Fibroblast of lung (primary cell): Measurements from ENCODE around the gene FZD2. TPM values are rescaled to one million over a fixed set of nuclear protein-coding genes. Genes with fewer than 3 reads are reported as not detected.

Experiments used
- DNase-seq, 2 donors: peaks; one replicate each; pipeline versions ENCODE4 v3.0.0 to v3.0.0-alpha.2; 2010; ENCODE audit warnings: low read depth in 2 of 2
- H2AFZ ChIP-seq: 2 replicates; pipeline ENCODE4 v1.5.1; 2012; ENCODE audit warnings: low read length, control low read depth, inconsistent platforms
- H3K27ac ChIP-seq: 2 replicates; pipeline ENCODE4 v1.5.1; 2011; ENCODE audit warnings: low read length, control low read depth; ENCODE audit not compliant: insufficient read depth
- H3K27me3 ChIP-seq: 2 replicates; pipeline ENCODE4 v1.5.1; 2011; ENCODE audit warnings: mild to moderate bottlenecking, low read length; ENCODE audit not compliant: control insufficient read depth, insufficient read depth
- H3K36me3 ChIP-seq: 2 replicates; pipeline ENCODE4 v1.5.1; 2011; ENCODE audit warnings: low read length; ENCODE audit not compliant: control insufficient read depth, insufficient read depth
- H3K4me1 ChIP-seq: 2 replicates; pipeline ENCODE4 v1.5.1; 2011; ENCODE audit warnings: low read length; ENCODE audit not compliant: control insufficient read depth, insufficient read depth; ENCODE audit errors: extremely low read depth
- H3K4me2 ChIP-seq: 2 replicates; pipeline ENCODE4 v1.5.1; 2011; ENCODE audit warnings: low read length, control low read depth; ENCODE audit not compliant: insufficient read depth; ENCODE audit errors: extremely low read depth
- H3K4me3 ChIP-seq, 4 experiments: fragments of 200-600 bp in 1 of 4; sonication (generic) in 1 of 4; replicated peaks in 1 of 4; 2 replicates each; pipeline ENCODE4 v1.5.1; 2011 to 2016; ENCODE audit warnings: low read length in 4 of 4, low read depth in 3 of 4, mild to moderate bottlenecking in 3 of 4, control low read depth in 2 of 4, inconsistent platforms in 1 of 4, mixed read lengths in 1 of 4; ENCODE audit not compliant: insufficient read depth in 1 of 4; ENCODE audit errors: control extremely low read depth in 1 of 4
- H3K79me2 ChIP-seq: 2 replicates; pipeline ENCODE4 v1.5.1; 2012; ENCODE audit warnings: mild to moderate bottlenecking, low read length, inconsistent platforms; ENCODE audit not compliant: control insufficient read depth, insufficient read depth
- H3K9ac ChIP-seq: 2 replicates; pipeline ENCODE4 v1.5.1; 2011; ENCODE audit warnings: mild to moderate bottlenecking, low read length, control low read depth; ENCODE audit not compliant: insufficient read depth
- H3K9me3 ChIP-seq: 2 replicates; pipeline ENCODE4 v1.5.1; 2012; ENCODE audit warnings: low read depth, low read length; ENCODE audit not compliant: control insufficient read depth, insufficient read depth
- H4K20me1 ChIP-seq: 2 replicates; pipeline ENCODE4 v1.5.1; 2011; ENCODE audit warnings: low read length; ENCODE audit not compliant: control insufficient read depth, insufficient read depth; ENCODE audit errors: extremely low read depth
- EZH2 ChIP-seq: IDR thresholded peaks from 2 replicates; pipeline ENCODE4 v1.5.1; 2012; ENCODE audit warnings: low read length, control low read depth, mild to moderate bottlenecking; ENCODE audit errors: missing control alignments
- polyA plus RNA-seq, 2 donors: library from polyadenylated mRNA; depleted of rRNA in 1 of 2; stranded (reverse) in 1 of 2; unstranded in 1 of 2; fragments of >200 nt; gene quantifications; 2 replicates each; pipeline ENCODE4 v1.2.1, GENCODE V29; 2011 to 2012; ENCODE audit warnings: missing spikeins in 1 of 2
- total RNA-seq: library from RNA; depleted of rRNA; stranded (reverse); fragments of >200 nt; gene quantifications from 2 replicates; pipeline ENCODE4 v1.2.1, GENCODE V29; 2014
- TF ChIP-seq, protein P1 (sequence below), 2 donors: IDR thresholded peaks in 1 of 2; conservative IDR thresholded peaks in 1 of 2; 1 replicate in 1 of 2; 2 replicates in 1 of 2; pipeline ENCODE4 v1.5.1; 2011 to 2012; ENCODE audit warnings: low read length in 2 of 2, control low read depth in 1 of 2, inconsistent platforms in 1 of 2, low read depth in 1 of 2, mild to moderate bottlenecking in 1 of 2

Gene FZD2
- total and polyA plus RNA-seq, 2 donors (not counting 1 experiment from before 2014, with no cell fraction given), result 20.3 to 23.2 TPM

DNA sequence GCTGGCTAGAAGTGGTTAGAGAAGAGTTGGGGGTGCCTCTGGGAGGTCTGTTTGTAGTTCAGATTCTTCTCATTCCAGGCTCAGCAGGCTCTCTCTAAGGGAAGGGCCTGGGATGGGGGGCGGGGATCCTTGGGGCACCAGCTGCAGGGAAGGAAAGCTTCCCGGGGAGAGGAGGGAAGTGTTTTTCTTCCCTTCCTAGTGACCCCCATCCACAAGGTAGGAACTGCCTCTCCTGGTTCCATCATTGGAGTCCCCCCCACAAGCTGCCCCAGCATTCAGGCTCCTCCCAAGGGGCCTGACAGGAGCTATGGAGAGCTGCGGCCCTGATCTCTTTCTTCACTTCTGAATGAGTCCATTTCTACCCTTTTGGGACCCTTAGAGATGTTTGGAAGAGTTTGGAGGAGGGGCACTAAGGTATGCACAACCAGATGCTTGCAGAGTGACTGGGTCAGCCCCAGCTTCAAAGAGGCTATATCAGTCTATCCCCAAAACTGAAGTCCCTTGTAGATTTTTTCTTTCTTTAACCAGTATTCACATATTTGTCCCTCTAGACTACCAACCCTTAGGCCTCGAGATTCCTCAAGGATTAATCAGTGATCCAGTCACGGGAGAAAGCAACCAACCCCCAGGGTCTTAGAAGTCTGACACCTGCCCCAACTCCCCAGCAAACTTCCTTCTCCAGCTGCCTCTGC, 13.9 kb upstream of the FZD2 start:
- DNase-seq, result peak; percentile 80 to 96
- H3K27ac ChIP-seq, result peak overlapping the region; percentile 79
- peaks cover 40% of the 10 kb centered on the region for H3K4me1 ChIP-seq
- no peaks in the 10 kb centered on the region for H3K27me3 ChIP-seq
- peak overlapping the region in 1 of 4 experiments; percentile 29 for H3K4me3 ChIP-seq
- no peaks in the 10 kb centered on the region for H4K20me1 ChIP-seq
- no peak overlapping the region for H2AFZ ChIP-seq
- H3K4me2 ChIP-seq, result peak overlapping the region; percentile 51
- no peaks in the 10 kb centered on the region for H3K9me3 ChIP-seq
- TF ChIP-seq, protein P1, sequence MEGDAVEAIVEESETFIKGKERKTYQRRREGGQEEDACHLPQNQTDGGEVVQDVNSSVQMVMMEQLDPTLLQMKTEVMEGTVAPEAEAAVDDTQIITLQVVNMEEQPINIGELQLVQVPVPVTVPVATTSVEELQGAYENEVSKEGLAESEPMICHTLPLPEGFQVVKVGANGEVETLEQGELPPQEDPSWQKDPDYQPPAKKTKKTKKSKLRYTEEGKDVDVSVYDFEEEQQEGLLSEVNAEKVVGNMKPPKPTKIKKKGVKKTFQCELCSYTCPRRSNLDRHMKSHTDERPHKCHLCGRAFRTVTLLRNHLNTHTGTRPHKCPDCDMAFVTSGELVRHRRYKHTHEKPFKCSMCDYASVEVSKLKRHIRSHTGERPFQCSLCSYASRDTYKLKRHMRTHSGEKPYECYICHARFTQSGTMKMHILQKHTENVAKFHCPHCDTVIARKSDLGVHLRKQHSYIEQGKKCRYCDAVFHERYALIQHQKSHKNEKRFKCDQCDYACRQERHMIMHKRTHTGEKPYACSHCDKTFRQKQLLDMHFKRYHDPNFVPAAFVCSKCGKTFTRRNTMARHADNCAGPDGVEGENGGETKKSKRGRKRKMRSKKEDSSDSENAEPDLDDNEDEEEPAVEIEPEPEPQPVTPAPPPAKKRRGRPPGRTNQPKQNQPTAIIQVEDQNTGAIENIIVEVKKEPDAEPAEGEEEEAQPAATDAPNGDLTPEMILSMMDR (conservative IDR thresholded peaks at IDR 0.05 in 1 of 2, IDR thresholded peaks at IDR 0.05 in 1 of 2; ENCODE audit: low read depth in 1 of 2, low read length in 2 of 2), result no peak
- TF ChIP-seq EZH2, result no peak
- no peaks in the 10 kb centered on the region for H3K36me3 ChIP-seq
- H3K9ac ChIP-seq, result no peak overlapping the region
- H3K79me2 ChIP-seq, result no peaks in the 10 kb centered on the region

DNA sequence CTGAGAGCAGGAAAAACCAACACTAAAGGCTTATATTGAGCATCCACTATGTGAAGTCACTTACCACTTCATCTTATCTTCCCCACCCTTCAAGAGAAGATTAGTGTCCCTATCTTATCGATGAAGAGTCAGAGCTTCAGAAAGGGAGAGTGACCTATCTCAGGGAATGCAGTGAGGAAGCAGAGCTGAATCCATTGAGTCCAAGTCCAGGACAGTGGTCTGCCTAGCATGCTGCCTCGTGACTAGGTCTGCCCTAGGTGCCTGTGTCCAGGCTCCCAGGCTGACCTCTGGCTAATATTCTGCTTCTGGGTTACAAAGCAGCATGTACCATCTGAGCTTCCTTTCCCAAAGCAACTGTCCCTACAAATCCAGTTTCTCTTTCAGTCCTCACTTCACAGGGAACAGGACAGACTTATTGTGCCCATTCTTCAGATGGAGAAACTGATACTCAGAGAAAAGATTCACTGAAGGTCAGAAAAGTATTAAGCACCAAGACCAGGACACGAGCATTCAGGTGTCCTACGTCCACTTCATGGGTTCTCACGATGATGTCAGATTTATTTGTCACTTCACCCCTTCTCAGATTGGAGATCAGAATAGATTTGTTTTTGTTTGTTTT, 13.3 kb upstream of the FZD2 start:
- no peaks in the 10 kb centered on the region for H3K79me2 ChIP-seq
- H3K4me2 ChIP-seq, result no peak overlapping the region
- H3K4me1 ChIP-seq, result peaks cover 40% of the 10 kb centered on the region
- H3K27me3 ChIP-seq, result no peaks in the 10 kb centered on the region
- no peak overlapping the region for H3K4me3 ChIP-seq
- H3K36me3 ChIP-seq, result no peaks in the 10 kb centered on the region
- H3K9ac ChIP-seq, result no peak overlapping the region
- H4K20me1 ChIP-seq, result no peaks in the 10 kb centered on the region
- H3K27ac ChIP-seq, result peak overlapping the region; percentile 79
- no peaks in the 10 kb centered on the region for H3K9me3 ChIP-seq
- no peak overlapping the region for H2AFZ ChIP-seq
- peak in 1 of 2 donors; percentile 27 for DNase-seq
- no peak for TF ChIP-seq EZH2
- TF ChIP-seq, protein P1 (conservative IDR thresholded peaks at IDR 0.05 in 1 of 2, IDR thresholded peaks at IDR 0.05 in 1 of 2; ENCODE audit: low read depth in 1 of 2, low read length in 2 of 2), result no peak

DNA sequence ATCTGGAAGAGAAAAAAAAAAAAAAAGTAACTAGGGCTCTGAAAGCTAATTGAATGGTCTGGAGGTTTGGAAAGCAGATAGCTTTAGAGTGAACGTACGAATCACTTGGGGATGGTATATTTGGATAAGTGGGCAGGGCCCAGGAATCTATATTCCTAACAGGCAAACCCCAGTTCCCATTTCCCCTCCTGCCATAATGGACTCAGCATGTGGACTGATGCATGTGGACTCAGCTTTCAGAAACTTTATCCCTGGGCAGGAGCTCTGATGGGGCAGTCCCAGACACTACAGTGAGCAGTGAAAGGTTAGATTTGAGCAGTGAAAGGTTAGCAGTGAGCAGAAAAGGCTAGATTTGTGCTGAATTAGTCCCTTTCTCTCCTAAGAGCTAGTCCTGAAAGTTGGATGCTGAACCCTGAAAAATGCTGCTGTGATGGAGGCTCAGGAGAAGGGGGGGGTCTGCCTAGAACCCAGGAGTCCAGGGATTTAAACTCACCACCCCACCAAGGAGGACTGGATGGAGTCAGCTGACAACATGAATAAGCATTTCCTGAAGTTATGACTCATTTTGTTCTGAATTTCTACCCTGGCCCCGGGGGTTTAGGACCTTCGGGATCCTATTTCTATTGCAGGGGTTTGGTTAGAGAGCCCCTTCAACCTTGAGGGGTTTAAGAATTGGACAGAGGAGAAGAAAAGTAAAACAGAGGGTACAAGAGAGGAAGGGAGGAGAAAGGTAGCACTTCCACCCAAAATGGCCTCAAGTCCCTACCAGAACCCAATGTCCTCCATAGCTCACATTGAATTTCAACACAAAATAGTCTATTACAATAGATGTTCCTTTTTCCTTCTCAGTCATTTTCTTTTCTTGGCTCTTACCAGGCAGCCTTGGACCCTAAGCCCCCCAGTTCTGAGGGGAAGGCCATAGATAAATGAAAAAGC, 10.3 kb upstream of the FZD2 start:
- Histone ChIP-seq H3K79me2 (no peaks in the 10 kb centered on the region), H3K4me3 (no peak overlapping the region), H3K9ac (no peak overlapping the region), H2AFZ (peak overlapping the region; percentile 65), H4K20me1 (no peaks in the 10 kb centered on the region), H3K27ac (peak overlapping the region; percentile 75), H3K4me1 (peaks cover 34% of the 10 kb centered on the region), H3K36me3 (no peaks in the 10 kb centered on the region), H3K9me3 (no peaks in the 10 kb centered on the region), H3K4me2 (peak overlapping the region; percentile 56), H3K27me3 (no peaks in the 10 kb centered on the region)
- peak; percentile 63 to 67 for DNase-seq
- TF ChIP-seq EZH2, result no peak
- TF ChIP-seq, protein P1 (conservative IDR thresholded peaks at IDR 0.05 in 1 of 2, IDR thresholded peaks at IDR 0.05 in 1 of 2; ENCODE audit: low read depth in 1 of 2, low read length in 2 of 2), result no peak
